GM19193 (cell line): ENCODE results near the gene STAC.

Source experiments
- POLR2A ChIP-seq: IDR thresholded peaks from 4 replicates; pipeline ENCODE4 v1.6.1; 2011; ENCODE audit not compliant: insufficient read depth, insufficient read length; ENCODE audit errors: extremely low read depth

Gene STAC

DNA sequence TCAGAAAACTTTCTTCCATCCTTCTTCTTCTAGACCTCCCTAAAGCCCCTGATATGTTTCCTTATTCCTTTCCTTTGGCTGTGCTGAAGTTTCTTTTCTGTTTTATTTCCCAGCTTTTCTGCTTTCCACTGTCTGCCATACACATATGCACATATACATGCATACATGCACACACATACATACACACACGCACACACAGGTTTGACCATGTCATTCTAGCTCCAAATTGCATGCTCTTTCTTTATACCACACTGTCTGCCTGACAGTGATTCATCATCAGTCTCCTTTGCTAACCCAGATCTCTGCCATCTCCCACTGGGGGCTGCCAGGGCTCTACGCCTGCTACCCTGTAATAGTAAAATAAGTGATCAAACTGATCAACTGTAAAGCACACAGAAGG, 181.3 kb downstream of the STAC start:
- TF ChIP-seq POLR2A: no peak

DNA sequence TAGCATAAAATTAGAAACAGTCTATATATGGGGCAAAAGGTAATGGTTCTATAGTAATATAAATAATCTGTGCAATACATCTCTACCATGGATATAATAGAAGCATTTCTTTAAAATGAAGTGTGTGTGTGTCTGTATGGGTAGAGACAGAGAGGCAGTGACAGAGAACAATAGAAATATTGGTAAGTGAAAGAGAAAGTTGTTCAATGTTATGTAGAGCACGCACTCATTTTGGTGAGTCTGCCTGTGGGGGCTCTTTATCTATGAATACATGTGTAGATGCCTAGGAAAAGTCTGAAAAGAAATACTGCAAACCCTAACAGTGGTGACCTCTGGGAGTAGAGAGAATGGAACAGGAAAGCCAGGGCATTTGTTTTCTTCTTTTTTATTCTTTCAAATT, 182.6 kb downstream of the STAC start:
- no peak for TF ChIP-seq POLR2A

DNA sequence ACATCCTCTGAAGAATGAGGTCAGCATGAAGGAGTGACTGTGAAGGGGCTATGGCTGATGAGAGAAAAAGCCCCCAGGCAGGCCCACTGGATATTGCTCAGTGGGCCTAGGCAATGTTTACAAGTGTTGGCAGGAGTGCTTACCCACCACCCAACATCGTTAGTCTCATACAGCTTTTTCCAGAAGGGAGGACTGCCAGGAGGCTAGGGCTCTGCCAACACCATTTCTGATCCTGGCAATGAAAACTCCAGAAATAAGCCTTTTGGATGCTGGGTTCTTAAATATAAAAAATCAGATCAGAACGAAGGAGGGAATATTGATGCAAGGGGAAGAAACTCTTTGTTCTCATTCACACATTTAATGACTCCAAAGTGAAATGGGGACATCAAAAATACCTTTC, 194.9 kb downstream of the STAC start:
- TF ChIP-seq POLR2A: no peak

DNA sequence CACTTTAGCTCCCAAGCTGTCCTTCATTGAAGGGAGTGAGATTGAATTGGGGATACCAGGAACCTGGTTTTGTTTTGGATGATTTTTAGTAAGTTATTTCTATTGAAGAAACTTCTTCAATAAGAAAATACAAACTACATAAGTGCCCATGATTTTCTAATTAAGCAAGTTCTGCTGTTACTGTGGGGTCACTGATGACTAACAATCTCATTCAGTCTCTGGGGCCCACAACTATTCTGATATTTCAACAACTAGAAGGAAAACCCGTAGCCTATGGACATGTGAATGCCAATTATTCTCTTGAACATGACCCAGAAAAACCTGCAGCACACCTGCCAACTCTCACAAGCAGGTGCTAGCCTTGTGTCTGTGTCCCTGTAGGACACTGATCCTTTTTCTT, 199.4 kb downstream of the STAC start:
- TF ChIP-seq POLR2A: no peak

DNA sequence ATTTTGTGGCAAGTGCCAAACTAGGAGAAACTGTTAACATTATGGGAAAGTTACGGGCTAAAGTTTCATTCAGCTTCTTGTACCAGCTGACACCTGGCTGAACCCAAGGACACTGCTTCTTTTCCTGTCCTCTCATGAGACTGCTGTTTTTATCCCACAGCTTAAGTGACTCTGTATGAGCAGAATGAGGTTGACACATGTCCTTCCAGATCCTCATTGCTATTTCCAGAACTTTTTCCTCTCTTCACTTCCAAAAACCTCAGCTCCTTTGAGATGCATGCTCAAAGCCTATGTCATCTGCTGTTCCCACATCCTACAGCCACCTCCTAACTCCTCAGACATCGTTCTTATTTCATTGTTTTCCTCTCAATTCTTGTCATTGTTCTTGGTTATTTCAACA, 200.4 kb downstream of the STAC start:
- no peak for TF ChIP-seq POLR2A

DNA sequence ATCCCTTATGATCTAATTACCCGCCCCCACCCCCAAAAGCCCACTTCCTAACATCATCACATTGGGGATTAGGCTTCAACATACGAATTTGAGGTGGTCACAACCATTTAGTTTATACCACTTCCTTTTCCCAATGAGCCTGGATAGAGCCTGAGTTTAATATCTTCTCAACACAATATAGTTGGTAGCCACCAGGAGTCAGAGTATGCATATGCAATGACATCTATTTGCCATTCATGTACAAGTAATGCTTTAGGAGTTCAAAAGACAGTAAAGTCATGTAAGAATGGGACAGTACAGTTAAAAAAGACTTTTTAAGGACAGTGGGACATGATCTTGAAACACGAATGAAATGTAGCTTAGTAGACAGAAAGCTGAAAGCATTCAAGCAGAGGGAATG, 211.7 kb downstream of the STAC start:
- TF ChIP-seq POLR2A: no peak

DNA sequence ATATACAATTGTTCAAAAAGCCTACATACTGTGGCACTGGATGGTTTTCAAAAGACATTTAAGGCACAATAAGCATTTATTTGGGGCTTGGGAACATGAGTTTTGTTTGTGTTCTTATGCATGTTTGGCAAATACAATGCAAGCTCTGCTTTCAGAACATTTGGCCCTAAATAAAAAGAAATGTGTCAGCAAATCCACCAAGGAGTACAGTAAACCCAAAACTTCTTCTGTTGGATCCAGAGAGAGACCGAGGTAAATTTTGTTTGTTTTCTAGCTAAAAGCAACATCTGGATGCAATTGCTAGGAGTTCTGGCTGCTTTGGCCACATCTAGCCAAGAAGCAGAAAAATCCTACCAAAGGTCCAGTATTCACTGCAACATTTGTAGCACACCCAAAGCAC, 215.2 kb downstream of the STAC start:
- TF ChIP-seq POLR2A: no peak

DNA sequence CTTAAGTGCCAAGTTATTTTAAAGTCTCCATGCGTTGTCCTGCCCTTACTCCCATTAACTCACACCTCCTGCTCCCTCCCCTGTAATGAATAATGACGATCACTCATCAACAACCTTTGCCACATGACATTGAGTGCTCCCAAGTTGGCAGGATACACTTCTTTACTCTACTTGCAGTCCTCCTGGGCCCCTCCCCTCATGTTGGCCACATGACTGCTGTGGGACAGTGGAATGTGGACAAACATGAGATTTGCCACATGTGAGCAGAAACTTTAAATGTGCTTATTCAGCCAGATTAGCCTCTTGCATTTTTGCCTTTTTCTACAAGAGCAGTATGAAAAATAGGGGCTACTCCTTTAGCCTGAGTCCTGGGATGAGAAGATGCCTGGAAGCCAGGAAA, 216.1 kb downstream of the STAC start:
- TF ChIP-seq POLR2A: no peak

DNA sequence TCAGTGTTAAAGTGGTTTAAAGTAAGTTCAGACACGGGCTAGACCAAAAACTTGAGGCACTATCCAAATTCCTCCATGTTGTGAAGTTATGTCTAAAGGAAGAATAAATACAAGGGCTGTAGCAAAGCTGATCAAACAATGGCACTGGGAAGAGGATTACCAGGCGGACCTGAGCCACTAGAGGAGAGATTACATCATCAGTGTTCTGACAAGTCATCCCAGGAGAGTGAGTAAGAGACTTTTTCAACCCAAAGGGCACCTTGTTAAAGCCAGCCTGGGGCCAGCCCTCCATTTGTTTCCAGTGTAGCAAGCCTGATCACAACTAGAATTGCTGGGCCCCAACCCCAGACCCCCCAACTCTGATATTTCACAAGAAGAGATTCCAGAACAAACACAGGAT, 217.1 kb downstream of the STAC start:
- TF ChIP-seq POLR2A: no peak
